Effector memory CD8-positive, alpha-beta T cell (primary cell): Measurements from ENCODE around the gene TPP1.

Experiments
- ATAC-seq: fragments of 150-1000 bp; cut with Tn5 transposase; replicated peaks from 2 replicates; pipeline ENCODE4 v1.10.0; 2021; ENCODE audit warnings: mild to moderate bottlenecking, moderate library complexity
- DNase-seq, 3 experiments: peaks; one replicate each; pipeline ENCODE4 v3.0.0; 2021
- H3K27ac Mint-ChIP-seq, 2 donors: one replicate each; pipeline ENCODE4 v1.8.0; 2022; ENCODE audit warnings: mild to moderate bottlenecking in 2 of 2, mixed read lengths in 2 of 2, moderate library complexity in 2 of 2
- H3K27me3 Mint-ChIP-seq, 2 donors: one replicate each; pipeline ENCODE4 v1.8.0; 2022; ENCODE audit warnings: mixed read lengths in 2 of 2
- H3K36me3 Mint-ChIP-seq: one replicate; pipeline ENCODE4 v1.8.0; 2022; ENCODE audit warnings: mild to moderate bottlenecking, moderate library complexity, mixed read lengths; ENCODE audit not compliant: insufficient read depth
- H3K4me1 Mint-ChIP-seq, 2 donors: one replicate each; pipeline ENCODE4 v1.8.0; 2022; ENCODE audit warnings: low read depth in 2 of 2, mixed read lengths in 2 of 2
- H3K4me3 Mint-ChIP-seq, 2 donors: one replicate each; pipeline ENCODE4 v1.8.0; 2022; ENCODE audit warnings: mild to moderate bottlenecking in 2 of 2, mixed read lengths in 2 of 2, moderate library complexity in 2 of 2
- H3K9me3 Mint-ChIP-seq, 2 donors: one replicate each; pipeline ENCODE4 v1.8.0; 2022; ENCODE audit warnings: mixed read lengths in 2 of 2

Gene TPP1

DNA sequence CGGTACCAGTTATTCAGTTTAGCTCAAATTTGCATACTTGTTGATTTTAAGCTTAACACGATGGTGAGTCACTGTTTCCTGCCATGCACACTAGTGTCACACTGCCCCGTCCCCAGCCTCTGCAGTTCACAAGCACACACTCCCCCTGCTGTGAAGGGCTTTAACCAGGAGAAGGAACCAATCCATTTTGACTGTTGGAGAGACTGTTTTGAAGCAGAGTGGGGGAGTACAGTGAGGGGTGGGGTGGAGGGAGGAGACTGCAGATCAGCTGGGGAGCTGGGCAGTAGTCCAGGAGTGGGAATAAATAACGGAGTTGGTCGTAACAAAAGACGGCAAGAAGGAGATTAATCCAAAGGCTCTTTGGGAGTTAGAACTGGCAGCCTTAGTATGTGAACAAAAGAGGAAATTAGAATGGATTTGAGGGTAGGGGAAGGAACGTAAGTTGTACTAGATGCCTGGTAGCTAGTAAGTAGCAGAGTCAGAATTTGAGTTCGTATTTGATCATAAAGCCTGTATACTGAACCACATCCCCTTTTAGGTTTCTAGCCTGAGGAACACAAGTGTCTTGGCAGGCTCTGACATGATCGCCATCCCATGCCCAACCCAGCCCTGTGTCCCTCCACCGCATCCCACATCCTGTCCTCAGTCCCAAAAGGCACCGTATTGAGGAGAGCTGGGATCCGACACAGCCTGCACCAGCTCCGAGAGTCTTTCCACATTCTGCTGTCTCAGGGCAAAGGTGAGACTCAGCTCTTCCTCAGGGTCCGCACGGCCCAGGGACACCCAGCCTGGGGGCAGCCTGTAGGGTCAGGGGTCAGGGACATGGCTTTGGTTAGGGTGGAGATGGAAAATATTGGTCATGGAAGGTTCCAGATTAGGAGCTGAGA, 862 bp downstream of the TPP1 start:
- no peak overlapping the region for H3K27ac Mint-ChIP-seq
- no peak overlapping the region for H3K4me3 Mint-ChIP-seq
- ATAC-seq (peak; percentile 62), DNase-seq (peak; percentile 44 to 53 (median 50))
- H3K9me3 Mint-ChIP-seq, result no peaks in the 10 kb centered on the region
- H3K36me3 Mint-ChIP-seq, result peaks cover 12% of the 10 kb centered on the region
- H3K27me3 Mint-ChIP-seq, result no peaks in the 10 kb centered on the region
- peaks cover 15 to 19% of the 10 kb centered on the region in 2 donors for H3K4me1 Mint-ChIP-seq

DNA sequence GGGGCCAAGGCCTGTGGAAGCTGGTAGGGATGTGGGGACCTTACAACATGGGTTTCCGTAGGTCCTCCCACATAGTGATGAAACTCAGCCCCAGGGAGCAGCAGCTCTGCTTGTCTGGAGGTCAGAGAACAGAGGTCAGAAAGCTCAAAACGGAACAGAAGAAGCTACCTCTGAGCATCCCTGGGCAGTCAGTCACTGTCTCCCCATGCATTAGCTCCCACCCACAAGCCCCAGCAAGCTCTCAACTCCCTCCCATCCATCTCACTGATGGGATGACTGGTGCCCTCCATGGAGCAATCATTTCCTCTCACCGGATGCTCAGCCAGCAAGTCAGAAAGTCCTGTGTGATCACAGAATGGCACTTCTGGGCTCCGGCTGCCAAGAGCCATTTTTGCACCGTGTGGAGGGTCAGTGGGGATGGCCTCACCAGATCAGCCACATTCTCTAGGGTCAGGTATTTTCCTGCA, 1.9 kb downstream of the TPP1 start:
- Mint-ChIP-seq H3K27me3 (no peaks in the 10 kb centered on the region), H3K36me3 (peaks cover 12% of the 10 kb centered on the region), H3K9me3 (no peaks in the 10 kb centered on the region), H3K27ac (peak overlapping the region in 1 of 2 donors; percentile 16), H3K4me1 (peaks cover 15 to 19% of the 10 kb centered on the region in 2 donors), H3K4me3 (no peak overlapping the region)
- ATAC-seq (no peak), DNase-seq (no peak)

DNA sequence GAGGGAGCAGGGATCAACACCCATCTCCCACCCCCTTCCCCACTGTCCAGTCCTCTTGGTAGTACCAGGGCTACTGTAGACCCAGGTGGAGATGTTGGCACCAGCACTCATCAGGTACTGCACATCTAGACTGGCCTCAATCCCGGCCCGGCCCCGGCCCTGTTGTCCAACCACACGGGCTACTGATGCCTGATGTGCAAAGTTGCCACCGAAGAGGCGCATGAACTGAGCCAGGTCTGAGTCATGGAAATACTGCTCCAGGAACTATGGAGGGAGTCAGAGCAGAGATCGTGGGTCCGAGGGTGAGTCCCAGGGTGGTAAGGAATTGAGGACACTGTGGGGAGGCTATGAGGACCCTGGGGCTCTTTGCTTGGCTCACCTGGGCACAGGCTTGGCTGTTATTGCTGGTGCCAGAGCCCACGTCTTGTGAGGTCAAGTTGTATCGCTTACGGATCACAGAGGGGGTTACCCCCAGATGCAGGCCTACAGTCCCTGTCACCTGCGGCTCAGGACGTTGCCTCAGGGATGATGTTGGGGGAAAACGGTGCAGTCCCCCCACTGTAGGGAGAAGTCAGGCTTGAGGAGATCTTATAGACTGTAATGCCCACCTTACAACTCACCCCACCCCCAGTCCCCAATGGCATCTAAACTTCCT, 2.5 kb downstream of the TPP1 start:
- Mint-ChIP-seq H3K27me3 (no peaks in the 10 kb centered on the region), H3K27ac (peak overlapping the region; percentile 16 to 59), H3K36me3 (peaks cover 12% of the 10 kb centered on the region), H3K9me3 (no peaks in the 10 kb centered on the region), H3K4me1 (peaks cover 15 to 19% of the 10 kb centered on the region in 2 donors), H3K4me3 (no peak overlapping the region)
- DNase-seq (no peak), ATAC-seq (no peak)

DNA sequence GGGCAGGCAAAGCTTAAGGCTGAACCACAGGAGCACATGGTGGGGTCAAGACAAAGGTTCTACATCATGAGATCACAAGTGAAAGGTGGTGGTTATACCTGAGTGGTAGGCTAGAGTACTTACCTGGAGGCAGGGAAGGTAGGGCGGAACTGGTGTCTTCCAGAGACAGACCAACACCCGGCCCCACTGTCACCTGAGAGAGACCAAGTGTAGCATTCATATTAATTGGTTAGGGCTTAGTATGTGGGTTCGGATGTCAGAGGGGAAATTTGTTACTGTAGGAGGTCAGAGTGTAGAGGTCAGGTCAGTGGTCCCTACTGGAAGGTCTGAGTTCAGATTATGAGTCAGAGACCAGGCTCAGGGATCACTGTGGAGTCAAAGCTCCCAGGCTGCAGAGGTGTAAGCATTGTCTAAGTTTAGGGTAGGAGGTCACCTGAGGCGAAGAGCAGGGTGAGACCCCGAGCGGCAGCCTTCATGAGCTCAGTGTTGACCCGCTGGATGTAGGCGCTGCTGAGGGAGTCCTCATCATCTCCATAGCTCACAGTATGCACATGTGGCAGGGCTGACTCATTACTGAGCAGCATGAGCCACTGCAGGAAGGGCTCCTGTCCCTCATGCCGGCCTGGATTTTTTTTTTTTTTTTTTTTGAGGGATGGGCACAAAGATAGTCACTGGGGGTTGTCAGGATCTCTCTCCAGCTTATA, 3.2 kb downstream of the TPP1 start:
- H3K4me3 Mint-ChIP-seq, result peak overlapping the region in 1 of 2 donors; percentile 35
- peak overlapping the region; percentile 15 to 59 for H3K27ac Mint-ChIP-seq
- no peak for DNase-seq

DNA sequence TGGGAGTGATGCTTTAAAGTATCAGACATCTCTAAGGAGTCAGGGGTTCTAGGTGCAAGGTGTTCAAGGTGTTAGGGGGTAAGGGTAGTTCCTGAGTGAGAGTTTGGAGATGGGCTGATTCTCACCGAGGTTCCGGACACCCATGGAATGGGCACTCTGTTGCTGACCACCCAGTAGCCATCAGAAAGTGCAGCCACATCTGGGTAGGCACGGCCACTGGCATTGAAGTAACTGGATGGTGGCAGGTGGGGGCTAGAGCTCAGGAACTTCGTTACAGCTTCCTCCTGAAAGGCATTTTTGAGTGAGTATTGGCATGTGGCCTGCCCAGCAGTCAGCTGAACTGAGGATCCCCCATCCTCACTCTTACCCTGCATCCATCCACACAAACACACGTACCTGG, 4.2 kb downstream of the TPP1 start:
- peaks cover 28% of the 10 kb centered on the region for H3K36me3 Mint-ChIP-seq
- no peaks in the 10 kb centered on the region for H3K27me3 Mint-ChIP-seq
- DNase-seq (no peak), ATAC-seq (no peak)
- peaks cover 24 to 25% of the 10 kb centered on the region in 2 donors for H3K4me1 Mint-ChIP-seq
- H3K9me3 Mint-ChIP-seq, result no peaks in the 10 kb centered on the region
- H3K4me3 Mint-ChIP-seq, result peak overlapping the region in 1 of 2 donors; percentile 32
- peak overlapping the region in 1 of 2 donors; percentile 49 for H3K27ac Mint-ChIP-seq

More for the DNA sequence above, 3.2 kb downstream of the TPP1 start:
- peaks cover 19% of the 10 kb centered on the region for H3K36me3 Mint-ChIP-seq
- no peaks in the 10 kb centered on the region for H3K9me3 Mint-ChIP-seq
- peaks cover 18 to 23% of the 10 kb centered on the region in 2 donors for H3K4me1 Mint-ChIP-seq
- ATAC-seq, result no peak
- no peaks in the 10 kb centered on the region for H3K27me3 Mint-ChIP-seq

DNA sequence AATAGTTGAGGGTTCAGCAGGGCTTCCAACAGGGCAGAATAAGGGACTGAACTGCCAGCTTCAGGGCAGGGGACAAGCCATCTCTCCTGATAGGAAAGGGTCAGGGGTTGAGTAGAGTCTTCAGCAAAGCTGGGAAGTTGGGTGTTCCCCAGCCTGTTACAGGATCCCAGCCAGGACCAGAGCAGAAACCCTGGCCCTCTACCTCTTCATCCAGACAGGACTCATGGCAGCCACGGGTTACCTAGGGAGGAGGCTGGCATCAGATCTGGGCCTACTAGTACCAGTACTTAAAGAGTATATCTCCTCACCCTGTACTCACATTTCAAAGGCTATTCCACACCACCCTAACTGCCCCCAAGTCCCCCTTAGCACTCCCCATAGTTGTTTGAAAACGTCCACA, 4.8 kb downstream of the TPP1 start:
- Mint-ChIP-seq H3K27ac (peak overlapping the region in 1 of 2 donors; percentile 49), H3K4me1 (peaks cover 25 to 29% of the 10 kb centered on the region in 2 donors), H3K27me3 (no peaks in the 10 kb centered on the region), H3K4me3 (no peak overlapping the region), H3K9me3 (no peaks in the 10 kb centered on the region), H3K36me3 (peaks cover 34% of the 10 kb centered on the region)
- DNase-seq (no peak), ATAC-seq (no peak)

DNA sequence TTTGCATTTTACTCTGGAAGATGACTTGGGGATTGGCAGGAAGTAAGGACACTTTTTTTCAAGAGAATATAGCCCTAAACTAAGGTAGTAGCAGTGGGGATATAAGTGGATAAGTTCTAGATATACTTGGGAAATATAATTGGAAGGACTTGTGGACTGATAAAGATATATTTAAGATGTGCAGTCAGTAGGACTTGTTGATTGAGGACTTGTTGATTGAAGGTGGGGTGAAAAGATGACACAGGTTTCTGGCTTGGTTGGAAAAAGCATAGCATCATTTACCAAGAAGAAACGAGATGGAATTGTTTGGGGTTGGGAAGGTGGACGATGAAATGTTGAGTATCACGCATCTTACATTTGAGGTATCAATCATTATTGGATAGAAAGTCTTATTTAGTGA, 5.7 kb downstream of the TPP1 start:
- Mint-ChIP-seq H3K4me1 (peaks cover 30 to 33% of the 10 kb centered on the region in 2 donors), H3K9me3 (no peaks in the 10 kb centered on the region), H3K27me3 (no peaks in the 10 kb centered on the region), H3K36me3 (peaks cover 42% of the 10 kb centered on the region), H3K27ac (no peak overlapping the region), H3K4me3 (no peak overlapping the region)
- DNase-seq (no peak), ATAC-seq (no peak)

DNA sequence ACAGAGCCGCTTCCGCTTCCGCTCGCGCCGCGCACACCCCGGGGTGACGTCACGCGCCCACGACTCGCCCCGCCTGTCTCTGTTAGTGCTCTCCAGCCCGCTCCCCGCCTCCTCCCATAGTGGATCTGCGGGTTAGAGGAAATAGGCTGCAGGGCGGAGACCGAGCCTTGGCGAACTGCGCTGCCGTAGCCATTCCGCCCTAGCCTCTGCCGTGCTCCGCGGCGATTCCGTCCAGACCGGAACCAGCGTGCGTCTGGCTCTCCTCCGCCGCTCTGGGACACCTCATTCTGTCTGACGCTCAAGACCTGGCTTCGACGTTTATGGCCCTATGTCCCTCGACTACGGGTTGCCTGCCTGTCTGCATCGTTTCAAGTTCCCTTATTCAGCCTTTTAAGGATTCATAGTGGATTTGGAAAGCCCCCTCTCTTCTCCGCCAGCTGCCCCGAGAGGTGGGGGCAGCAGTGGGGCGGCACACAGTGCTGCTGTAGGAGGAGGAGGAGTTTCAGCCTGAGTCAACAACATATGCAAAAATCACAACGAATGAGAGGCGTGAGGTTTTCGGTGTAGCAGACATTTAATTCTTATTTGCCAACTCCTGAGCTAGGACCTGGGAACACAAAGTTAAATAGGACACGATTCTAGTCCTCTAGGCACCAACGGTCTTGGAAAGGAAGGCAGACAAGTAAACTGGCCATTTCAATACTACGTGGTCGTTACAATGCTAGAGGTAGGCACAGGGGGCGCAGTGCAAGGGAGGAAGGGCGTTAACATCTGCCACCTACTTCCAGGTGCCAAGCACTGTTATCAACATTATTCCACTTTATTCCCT, 6.8 kb downstream of the TPP1 start, which contains the start of gene TAF10:
TAF10 (minus strand) TSS at position 4 of the 829 bp plus-strand sequence. CDS start 27 bp downstream, outside the sequence.
- no peaks in the 10 kb centered on the region for H3K27me3 Mint-ChIP-seq
- no peak within 1 kb of the TSS for H3K4me3 Mint-ChIP-seq
- peaks cover 38% of the 10 kb centered on the region for H3K36me3 Mint-ChIP-seq
- DNase-seq (peak; percentile 92 to 96 (median 95)), ATAC-seq (peak; percentile 85)
- H3K27ac Mint-ChIP-seq, result no peak within 1 kb of the TSS
- peaks cover 33 to 35% of the 10 kb centered on the region in 2 donors for H3K4me1 Mint-ChIP-seq
- H3K9me3 Mint-ChIP-seq, result no peaks in the 10 kb centered on the region

DNA sequence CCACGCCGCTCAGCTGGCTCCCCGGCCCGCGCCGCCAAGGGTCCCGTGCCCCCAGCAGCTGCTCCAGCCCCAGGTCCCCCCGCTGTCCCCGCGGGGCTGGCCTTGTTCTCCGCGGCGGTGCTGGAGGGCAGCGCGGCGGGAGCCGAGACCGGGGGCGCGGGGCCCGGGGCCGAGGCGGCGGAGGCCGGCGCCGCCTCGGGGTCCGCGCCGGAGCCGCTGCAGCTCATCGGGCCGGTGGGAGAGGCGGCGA, 7.3 kb downstream of the TPP1 start:
- Mint-ChIP-seq H3K27ac (no peak overlapping the region), H3K27me3 (no peaks in the 10 kb centered on the region), H3K9me3 (no peaks in the 10 kb centered on the region), H3K4me1 (peaks cover 33 to 35% of the 10 kb centered on the region in 2 donors), H3K4me3 (no peak overlapping the region), H3K36me3 (peaks cover 38% of the 10 kb centered on the region)
- DNase-seq (no peak), ATAC-seq (no peak)

DNA sequence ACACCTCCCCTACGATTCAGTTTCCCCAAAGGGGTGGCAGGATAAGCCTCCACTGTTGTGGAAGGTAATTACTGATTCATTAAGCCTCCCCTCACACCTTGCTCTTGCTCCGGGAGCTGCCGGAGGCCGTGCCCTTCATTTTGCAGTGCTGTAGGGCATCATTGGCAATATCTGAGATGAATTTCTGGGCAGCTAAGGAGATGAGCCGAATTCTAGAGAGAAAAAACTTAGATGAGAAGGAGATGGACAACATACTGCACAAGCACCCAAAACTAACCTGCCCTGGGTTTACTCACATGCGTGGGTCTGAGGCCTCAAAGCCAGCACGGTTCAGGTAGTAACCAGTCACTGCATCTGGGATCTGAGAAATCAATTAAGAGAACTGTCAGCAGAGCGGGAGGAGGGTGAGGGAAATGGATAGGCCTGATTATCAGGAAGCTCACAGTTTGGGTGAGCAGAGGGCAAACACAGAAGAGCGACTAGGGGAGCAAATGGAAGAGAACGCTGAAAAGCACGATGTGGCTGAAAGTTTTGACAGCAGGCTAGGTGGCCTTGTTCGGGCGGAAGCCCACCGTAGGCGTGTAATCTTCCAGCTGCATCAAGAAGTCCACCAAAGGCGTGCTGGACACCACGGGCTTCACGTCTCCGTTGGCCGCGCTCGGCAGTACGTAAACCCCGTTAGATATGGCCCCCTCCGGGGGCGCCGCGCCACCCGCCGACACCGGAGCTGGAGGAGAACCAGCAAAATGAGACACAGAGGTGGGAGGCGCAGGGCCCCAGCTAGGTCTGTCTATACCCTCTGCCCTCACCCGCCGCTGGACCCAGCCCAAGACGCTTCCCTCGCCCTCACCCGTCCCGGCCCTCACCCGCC, 7.9 kb downstream of the TPP1 start:
- no peak overlapping the region for H3K27ac Mint-ChIP-seq
- peak; percentile 4 for ATAC-seq
- peaks cover 34% of the 10 kb centered on the region in 2 donors for H3K4me1 Mint-ChIP-seq
- H3K9me3 Mint-ChIP-seq, result no peaks in the 10 kb centered on the region
- peak in 2 of 3 experiments; percentile 18 to 28 for DNase-seq
- H3K4me3 Mint-ChIP-seq, result no peak overlapping the region
- no peaks in the 10 kb centered on the region for H3K27me3 Mint-ChIP-seq
- H3K36me3 Mint-ChIP-seq, result peaks cover 40% of the 10 kb centered on the region

DNA sequence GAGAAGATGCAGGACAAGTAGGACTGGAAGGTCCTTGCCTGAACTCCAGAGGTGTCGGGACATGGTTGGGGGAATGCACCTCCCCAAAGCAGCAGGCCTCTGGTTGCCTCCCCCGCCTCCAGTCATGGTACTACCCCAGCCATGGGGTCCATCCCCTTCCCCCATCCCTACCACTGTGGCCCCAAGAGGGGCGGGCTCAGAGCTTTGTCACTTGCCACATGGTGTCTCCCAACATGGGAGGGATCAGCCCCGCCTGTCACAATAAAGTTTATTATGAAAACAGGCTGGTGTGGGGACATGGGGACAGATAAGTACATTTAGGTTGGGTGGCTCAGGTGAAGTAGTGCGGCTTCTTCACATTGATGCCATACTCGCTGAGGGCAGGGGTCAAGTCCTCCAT, 8.6 kb downstream of the TPP1 start:
- H3K27me3 Mint-ChIP-seq, result no peaks in the 10 kb centered on the region

DNA sequence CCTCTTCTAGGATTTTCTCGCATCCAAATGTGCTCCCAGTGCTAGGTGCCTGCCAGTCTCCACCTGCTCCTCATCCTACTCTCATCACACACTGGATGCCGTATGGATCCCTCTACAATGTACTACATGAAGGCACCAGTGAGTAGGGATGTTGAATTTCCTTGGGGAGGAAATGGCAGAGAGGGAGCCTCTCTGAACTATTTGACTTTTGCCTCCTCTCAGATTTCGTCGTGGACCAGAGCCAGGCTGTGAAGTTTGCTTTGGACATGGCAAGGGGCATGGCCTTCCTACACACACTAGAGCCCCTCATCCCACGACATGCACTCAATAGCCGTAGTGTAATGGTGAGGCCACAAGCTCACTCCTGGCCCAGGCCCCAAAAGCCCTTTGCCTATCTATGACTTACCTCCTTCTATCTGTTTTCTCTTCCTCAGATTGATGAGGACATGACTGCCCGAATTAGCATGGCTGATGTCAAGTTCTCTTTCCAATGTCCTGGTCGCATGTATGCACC, 9.7 kb downstream of the TPP1 start:
- Mint-ChIP-seq H3K36me3 (peaks cover 32% of the 10 kb centered on the region), H3K27me3 (no peaks in the 10 kb centered on the region), H3K4me1 (peaks cover 31 to 35% of the 10 kb centered on the region in 2 donors), H3K9me3 (no peaks in the 10 kb centered on the region), H3K4me3 (no peak overlapping the region), H3K27ac (peak overlapping the region in 1 of 2 donors; percentile 30)
- no peak for DNase-seq
- no peak for ATAC-seq

More for the DNA sequence above, 8.6 kb downstream of the TPP1 start:
- DNase-seq (no peak), ATAC-seq (no peak)
- Mint-ChIP-seq H3K9me3 (no peaks in the 10 kb centered on the region), H3K27ac (no peak overlapping the region), H3K36me3 (peaks cover 33% of the 10 kb centered on the region), H3K4me1 (peaks cover 34 to 37% of the 10 kb centered on the region in 2 donors), H3K4me3 (no peak overlapping the region)
